COLO829 (cell line): ENCODE measurements around the gene MLPH.

Experiments
- DNase-seq: peaks from one replicate; pipeline ENCODE4 v3.0.0; 2012; ENCODE audit warnings: low spot score

The MLPH gene

GRCh38 chr2:237497838-237498186 is 10.8 kb downstream of the MLPH start:
- DNase-seq, result no peak

- DNase-seq, result no peak
These were observed 11.3 kb downstream of the MLPH start for GRCh38 chr2:237498341-237498740.

DNA sequence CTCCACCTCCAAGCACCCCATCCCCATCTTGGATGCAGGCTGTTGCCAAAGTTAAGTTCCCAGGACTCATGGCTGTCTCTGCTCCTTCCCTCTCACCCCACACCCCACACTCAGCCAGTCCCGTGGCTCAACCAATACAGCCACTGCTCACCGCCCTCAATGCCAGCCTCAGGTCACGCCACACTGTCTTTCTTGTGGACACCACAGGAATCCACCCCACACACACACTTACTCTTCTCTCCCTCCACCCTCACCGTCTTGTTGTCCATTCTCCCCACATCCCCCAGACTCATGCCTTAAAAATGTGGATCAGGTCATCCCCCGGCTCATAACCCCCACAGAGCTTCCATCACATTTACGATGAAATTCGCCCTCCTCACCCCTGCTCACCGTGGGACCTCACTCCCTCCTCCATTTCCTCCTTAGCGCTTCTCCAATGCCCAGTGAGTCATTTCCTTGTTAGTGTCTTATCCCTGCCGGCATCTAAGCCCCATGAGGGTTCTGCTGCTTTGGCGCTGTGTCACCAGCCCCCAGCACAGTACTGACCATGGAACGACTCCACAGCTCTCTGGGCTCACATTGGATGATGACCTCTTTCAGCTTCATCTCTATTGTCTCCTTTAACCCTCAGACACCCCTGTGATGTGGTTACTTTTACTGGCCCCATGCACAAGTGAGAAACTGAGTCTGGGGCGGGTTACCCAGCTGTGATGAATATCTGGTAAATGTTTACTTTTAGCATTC is 13.8 kb downstream of the MLPH start:
- peak; percentile 90 for DNase-seq

DNA sequence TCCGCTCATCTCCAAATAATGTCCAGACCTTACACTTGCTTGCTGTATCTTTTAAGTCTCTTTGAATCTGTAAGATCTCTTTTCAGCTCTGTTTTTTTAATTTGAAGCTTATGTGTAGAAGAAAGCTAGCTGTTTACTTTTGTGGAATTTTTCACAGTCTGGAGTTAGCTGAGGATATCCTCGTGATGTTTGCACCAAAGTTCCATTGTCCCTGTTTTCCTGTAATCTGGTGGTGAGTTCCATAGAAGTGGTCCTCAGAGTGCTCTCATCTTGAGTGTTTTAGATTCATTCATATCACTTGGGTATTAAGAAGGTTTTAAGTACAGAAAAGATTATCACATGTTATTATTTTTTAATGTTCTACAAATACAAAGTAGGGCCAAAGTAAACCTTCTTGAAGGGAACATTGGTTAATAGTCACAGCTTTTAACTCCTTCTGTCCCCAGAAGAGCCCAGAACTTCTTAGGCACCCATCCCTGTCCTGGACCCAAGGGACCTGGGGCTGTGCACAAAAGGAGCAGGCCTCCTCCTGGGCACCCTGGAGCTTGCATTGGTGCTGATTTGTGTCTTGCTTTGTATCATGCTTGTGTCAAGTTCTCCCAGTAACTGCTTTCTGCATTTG is 15.0 kb downstream of the MLPH start:
- no peak for DNase-seq

- DNase-seq, result no peak
These were observed 16.1 kb downstream of the MLPH start for GRCh38 chr2:237503201-237503600.

- DNase-seq, result no peak
These were observed 18.3 kb downstream of the MLPH start for GRCh38 chr2:237505188-237505939.

GRCh38 chr2:237507512-237507911 is 20.5 kb downstream of the MLPH start:
- no peak for DNase-seq

DNA sequence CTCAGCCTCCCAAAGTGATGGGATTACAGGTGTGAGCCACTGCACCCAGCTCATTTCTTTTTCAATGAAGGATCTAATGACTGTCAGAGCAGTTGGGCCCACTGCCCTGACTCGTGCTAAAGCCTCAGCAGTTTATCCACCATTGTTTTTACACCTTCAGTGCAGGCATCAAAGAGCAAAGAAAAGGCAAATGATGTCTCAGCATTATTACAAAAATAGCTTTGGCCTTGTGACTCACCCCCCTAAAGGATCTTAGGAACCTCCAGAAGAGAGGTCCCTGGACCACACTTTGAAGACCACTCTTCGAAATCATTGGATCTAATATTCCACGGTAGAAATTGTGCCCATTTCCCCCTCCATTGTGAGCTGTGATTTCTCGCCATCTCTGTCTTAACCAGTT is 21.3 kb downstream of the MLPH start:
- no peak for DNase-seq

DNA sequence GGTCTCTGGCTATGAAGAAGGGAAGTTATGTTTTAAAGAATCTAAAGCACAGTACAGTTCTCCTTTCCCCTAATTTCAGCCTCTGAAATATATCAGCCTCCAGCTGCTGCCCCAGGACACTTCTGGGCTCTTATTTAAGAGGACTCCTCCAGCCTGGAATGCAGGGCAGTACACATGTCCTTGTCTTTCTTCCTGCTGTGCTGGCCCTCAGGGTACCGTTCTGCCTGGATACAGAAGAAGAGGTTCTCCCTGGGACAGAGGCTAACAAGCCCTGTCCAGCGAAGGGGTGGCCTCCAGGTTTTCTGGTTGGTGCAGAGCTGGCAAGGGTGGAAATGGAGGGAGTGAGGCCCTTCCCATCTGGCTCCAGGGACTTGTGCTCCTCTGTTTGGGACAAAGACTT is 22.1 kb downstream of the MLPH start:
- DNase-seq, result no peak

DNA sequence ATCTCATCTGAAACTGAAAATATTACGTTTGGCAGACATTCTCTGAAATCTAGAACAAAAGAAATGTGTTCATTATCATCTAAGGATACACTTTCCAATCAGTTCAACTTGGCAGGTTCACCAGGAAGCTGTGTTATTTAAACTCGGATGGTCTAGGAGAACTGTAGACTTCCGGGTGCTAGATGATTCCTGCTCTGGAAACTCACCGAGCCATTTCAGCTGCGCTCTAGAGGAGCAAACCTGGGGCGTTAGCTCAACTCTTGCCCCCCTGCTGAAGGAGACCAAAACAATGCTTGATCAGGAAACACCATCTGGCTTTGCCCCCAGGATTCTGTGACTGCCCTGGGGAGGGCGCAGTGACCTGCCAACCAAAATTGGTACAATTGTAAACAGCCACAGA is 22.9 kb downstream of the MLPH start:
- no peak for DNase-seq

GRCh38 chr2:237510502-237511217 is 23.6 kb downstream of the MLPH start:
- no peak for DNase-seq

DNA sequence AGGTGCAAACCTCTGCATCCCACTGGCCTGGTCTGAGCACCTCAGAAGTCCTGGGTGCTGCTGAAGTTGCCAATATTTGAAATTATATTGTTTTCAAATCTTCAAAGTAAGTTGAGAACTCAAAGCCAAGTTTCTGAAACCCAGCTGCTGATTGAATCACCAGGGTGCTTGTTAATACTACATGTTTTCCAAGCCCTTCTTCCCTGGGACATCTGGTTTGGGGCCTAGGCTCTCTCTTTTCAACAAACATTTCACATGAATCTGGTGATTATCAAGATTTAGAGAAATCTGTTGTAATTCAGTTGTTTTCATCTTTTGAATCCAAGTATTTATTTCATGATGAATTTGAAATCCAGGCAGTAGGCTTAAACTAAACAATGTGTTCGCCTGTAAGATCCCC is 24.4 kb downstream of the MLPH start:
- no peak for DNase-seq

- DNase-seq, result no peak
These were observed 24.9 kb downstream of the MLPH start for GRCh38 chr2:237511885-237512405.

GRCh38 chr2:237512774-237513466 is 25.9 kb downstream of the MLPH start:
- DNase-seq, result peak; percentile 80

GRCh38 chr2:237513693-237514092 is 26.6 kb downstream of the MLPH start:
- DNase-seq, result no peak

DNA sequence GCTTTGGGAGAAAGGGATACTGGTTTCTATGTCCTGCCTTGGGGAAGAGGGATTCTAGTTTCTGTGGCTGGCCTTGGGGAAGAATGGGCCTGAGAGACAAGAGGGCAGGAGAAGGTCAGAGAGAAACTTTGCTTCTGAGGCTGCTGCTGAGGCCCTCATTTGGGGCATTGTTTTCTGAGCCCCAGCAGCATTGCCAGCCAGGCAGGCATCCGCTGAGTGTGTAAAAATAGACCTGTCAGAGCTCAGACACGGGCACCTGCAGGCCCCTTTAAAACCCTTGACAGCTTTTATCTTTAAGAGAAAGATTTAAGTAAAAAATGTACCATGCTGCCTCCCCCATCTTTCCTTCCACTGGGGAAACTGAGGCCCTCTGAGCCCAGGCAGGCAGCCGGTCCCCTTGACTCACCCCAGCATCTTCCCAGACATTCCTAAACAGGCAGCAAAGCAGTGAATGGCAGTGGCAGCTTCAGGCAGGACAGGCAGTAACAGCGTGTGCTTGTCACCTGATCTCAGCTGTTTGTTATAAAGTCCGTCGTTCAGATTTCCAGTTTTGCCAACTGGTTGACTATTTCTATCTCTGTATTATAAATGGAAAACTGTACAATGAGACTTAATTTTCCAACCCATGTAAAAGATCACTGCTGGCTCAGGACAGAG is 27.6 kb downstream of the MLPH start:
- DNase-seq, result no peak

- DNase-seq, result no peak
These were observed 28.1 kb downstream of the MLPH start for GRCh38 chr2:237515166-237515565.

- no peak for DNase-seq
These were observed 28.7 kb downstream of the MLPH start for GRCh38 chr2:237515621-237516275.

- no peak for DNase-seq
These were observed 30.1 kb downstream of the MLPH start for GRCh38 chr2:237517163-237517562.

DNA sequence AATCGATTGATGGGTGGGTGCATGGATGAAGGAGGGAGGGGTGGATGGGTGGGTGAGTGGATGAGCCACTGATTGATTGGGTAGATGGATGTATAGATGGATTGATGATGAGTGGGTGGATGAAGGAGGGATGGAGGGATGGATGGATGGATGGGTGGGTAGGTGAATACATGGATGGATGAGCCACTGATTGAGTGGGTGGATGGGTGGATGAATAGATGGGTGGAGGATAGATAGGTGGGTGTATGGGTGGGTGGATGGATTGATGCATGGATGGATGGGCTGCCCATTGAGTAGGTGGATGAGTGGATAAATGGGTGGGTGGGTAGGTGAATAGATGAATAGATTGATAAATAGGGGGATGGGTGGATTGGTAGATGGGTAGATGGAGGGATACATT is 30.9 kb downstream of the MLPH start:
- DNase-seq, result no peak
